22Rv1 (cell line): ENCODE measurements around the gene RSF1.

Experiments used
- CTCF ChIP-seq: fragments of 450-650 bp; IDR thresholded peaks from 2 replicates; pipeline ENCODE4 v1.5.1; 2017; ENCODE audit warnings: mild to moderate bottlenecking
- ZFX ChIP-seq: fragments of 450-650 bp; IDR thresholded peaks from 2 replicates; pipeline ENCODE4 v1.6.1; 2017; ENCODE audit warnings: antibody characterized with exemption, borderline replicate concordance

- no peak for TF ChIP-seq CTCF
- no peak for TF ChIP-seq ZFX
Measured at GRCh38 chr11:77865805-77866204, 45.3 kb upstream of the RSF1 start.
